Stimulated activated CD4-positive, alpha-beta T cell treated with anti-CD3 and anti-CD28 coated beads, Interleukin-12 subunit alpha, Interleukin-12 subunit beta, amount 100 ng/mL, for 48 hours (primary cell): ENCODE data around the gene KLHL35.

Source experiments
- DNase-seq, 3 donors: peaks; one replicate each; pipeline ENCODE4 v3.0.0-alpha.2; 2020; ENCODE audit warnings: low read depth in 2 of 3, low spot score in 1 of 3

The KLHL35 gene

DNA sequence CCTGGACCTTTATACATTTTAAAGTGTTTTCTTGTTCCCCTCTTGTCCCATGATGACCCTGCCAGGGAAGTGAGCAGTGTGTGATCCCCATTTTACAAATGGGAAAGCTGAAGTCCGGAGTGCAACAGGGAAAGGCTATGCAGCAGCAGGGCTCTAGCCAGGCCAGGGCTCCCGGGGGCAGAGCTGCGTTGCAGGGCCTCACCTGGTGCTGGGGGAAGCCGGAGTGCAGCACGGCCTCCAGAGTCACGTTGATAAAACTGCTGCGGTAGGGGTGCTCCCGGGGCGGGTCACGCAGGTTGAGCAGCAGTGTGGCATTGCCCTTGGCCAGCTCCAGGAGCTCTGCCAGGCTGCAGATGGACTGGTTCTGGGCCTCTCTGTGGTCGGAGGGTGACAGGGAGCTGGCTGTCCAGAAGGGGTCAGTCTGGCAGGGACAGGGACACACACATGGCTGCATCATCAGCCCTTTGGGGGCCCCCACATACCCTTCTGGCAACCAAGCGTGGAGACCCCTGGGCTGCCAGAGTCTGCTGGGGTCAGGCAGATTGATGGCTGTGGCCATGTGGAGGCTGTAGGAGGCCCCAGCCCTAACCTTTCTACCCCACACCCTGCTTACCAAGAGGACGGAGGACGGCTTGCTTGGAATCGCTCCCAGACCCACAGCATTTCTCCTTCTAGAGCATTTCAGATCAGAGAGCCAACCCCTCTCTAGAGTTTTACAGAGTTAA, 9.3 kb upstream of the KLHL35 start:
- DNase-seq = no peak

DNA sequence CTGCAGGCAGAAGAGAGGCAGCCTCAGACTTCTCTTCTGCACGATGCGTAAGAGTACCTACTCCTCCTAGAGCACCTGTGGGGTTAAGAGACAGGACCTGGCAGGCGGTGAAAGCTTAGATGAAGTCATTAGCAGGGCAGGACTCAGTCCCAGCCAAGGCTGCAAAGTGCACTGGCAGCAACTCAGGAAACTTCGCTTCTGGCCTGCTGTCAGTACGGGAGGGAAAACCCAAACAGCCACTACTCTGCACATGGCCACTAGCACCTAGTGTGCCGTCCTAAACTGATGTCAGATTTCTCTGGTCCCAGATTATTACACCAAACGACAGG, 8.8 kb upstream of the KLHL35 start:
- no peak for DNase-seq

DNA sequence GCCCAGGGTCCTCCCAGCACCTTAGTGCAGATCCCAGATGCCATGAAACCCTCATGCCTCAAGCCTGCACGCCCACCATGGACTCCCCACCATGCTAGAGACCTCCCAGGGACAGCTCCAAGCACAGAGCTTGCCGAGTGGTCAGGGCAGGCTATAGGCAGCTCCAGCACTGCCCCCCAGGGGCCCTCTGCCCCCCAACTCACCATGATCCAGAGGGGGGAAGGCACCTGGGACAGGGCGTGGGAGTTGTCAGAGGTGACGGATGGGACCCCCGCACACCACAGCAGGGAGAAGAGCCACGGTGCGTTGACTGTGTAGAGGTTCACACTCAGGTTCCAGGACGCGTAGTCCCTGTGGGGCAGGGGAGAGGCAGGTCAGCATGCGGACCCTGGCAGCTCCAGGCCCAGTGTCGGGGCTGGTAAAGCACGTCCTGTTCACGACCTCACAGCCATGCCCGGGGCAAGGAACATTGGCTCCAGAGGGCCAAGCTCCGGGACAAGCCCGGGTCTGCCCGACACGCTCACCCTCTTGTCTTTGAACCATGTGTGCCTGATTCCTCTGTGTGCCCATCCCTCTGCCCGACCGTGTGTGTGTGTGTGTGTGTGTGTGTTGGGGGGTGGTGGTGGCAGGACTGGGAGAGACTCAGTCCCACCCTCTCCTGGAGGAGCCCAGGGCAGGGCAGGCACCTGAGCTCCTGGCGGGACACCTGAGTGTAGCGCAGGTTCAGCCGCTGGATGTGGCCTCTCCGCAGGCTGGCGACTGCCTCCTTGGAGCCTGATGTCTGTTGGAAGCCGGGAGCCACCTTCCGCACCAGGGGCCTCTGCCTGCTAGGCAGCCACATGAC, 8.2 kb upstream of the KLHL35 start:
- no peak for DNase-seq

DNA sequence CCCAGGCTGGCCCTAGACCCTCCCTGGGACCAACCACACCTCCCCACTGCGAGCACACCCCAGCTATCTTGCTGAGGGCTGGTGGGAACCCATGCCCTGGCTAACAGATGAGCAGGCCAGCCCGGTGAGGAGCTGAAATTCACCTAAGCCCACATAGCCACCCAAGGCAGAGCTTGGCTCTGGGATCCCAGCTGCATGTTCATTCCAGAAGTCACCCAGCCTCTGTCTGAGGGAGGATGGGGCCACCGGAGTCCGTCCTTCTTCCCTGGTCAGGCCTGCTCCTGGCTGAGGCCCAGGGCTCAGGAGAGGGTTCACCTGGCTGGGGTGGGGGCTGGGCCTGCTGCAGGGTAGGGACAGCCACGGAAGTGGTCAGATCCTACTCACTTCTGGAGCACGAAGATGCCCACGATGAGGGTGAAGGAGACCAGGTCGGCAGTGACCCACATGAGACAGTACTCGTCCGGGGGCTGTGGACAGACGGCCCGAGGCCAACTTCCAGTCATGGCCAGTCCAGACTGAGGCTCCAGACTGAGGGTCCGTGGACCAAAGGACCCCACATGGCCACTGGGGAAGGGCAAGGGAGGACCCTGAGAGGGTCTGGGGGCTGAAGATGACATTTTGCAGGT, 6.6 kb upstream of the KLHL35 start:
- no peak for DNase-seq

DNA sequence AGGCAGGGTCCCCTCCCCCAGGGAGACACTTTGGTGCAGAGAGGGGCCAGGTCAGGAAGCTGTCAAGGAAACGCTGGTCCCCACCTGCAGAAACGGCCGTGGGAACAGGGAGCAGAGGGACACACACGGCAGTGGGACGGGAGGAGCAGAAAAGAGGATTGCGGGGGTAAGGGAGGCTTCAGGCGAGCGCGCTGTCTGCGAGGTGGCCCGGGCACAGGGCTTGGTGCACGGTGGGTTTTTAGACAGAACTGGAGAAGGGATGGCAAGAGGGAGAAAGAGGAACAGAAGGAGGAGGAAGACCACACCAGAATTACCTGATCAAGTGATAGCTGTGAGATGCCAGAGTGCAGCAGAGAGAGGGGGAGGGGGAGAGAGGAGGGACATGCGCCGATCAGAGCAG, 6.0 kb upstream of the KLHL35 start:
- DNase-seq = no peak

DNA sequence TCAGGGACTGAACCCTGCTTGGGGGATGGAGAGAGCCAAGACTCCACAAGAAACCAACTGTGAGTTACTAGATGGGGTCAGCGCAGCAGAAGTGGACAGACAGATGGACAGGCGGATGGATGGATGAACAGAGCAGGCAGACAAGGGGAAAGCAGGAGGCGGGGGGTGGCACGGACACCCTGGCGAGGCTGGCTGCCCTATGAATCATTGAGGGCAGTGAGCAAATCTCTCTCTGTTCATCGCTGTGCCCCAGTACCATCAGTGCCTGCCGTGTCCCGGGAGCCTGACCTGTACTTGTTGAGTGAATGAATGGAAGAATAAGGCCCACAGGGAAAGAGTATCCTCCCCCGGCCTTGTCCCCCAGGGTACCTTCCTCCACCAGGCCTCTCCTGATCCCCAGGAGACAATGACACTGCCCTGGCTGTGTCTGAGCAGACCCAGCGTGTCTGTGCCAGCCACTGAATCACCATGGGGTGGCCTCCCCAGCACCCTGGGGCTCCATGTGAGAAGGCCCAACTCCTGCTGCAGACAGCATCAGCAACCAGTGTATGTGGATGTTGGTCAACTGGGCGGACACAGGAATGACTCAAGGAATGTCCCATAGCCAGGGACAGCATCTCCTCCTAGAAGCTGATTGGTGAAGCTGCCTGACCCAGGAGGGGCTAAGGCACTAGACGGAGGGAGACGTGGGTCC, 5.1 kb upstream of the KLHL35 start:
- no peak for DNase-seq

DNA sequence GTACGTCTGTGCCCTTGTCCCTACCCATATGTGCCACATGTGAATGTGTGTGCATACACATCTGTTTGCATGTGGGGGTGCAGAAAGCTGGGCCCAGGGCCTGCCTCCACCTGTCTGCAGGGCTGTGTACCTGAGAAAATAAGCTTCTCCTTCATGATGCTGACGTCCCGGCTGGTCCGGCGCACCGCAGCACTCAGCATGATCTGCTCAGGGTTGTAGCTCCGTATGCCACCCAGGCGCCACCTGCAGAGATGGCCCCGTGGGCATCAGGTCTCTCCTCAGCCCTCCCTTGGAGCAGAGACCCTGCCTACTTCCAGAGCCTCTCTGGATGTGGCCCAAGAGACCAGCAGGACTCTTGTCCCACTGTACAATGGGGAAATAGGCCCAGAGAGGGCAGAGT, 3.8 kb upstream of the KLHL35 start:
- DNase-seq = no peak

DNA sequence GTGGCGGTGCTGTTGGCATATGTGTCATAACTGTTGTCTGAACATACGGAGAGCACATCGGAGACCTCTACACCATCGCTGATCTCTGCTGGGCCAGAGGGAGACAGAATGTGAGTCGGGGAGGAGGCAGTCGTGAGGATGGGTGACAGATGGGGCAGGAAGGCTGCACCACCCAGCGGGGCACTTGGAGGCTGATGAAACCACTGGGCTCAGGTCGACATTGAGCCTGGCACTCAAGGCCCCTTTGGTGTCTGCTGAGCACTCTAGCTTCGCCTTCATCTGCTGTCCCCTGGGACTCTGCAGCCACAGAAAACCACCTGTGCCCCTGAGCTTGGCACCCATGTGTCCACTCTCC, 2.5 kb upstream of the KLHL35 start:
- no peak for DNase-seq

DNA sequence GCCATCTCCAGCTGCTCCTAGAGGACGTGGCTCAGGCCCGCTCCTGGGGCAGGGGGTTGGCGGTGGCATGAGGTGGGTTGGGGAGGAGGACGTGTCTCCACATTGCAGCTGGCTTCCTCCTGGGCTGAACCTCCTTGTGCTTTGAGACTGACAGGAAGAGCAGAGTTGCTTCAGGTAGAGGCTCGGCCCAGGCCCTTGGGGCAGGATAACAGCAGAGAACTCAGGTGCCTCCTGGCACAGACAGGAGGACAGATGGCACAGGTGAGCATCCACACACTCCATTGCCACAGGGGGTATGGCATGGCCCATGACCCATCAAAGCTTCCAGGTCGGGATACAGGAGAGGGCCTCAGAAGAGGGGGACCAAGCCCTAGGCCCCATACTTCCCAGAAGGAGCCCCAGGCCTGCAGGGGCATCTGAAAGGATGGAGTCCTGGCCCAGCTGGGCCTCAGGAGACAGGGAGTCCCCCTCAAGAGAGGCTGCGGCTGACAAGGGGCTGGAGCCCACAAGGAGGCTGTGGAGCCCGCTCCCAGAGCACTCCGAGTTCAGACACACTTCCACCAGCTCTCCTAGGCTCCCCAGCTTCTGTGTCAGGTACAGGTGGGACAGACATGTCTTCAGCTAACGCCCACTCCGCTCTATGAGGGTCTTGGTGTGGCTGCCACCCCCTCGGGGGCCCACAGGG, 2.0 kb upstream of the KLHL35 start:
- no peak for DNase-seq

DNA sequence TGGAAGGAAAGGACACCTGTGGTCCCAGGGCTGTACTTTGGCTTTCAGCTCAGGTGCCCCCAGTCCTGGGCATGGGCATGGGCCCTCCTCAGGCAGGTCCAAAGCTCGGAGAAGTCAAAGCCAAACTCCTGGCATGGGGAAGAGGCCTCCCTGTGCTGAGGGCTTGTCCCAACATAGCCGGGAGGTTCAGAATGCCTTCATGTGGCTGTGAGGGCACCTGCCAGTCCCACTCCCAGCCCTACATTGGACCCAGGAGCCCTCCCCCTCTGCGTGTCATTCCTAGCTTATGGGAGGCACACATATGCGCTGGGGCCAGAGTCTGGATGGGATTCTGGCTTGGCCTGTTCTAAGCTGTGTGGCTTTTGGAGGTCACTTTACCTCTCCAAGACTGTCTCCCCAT, 1.0 kb upstream of the KLHL35 start:
- DNase-seq = no peak

DNA sequence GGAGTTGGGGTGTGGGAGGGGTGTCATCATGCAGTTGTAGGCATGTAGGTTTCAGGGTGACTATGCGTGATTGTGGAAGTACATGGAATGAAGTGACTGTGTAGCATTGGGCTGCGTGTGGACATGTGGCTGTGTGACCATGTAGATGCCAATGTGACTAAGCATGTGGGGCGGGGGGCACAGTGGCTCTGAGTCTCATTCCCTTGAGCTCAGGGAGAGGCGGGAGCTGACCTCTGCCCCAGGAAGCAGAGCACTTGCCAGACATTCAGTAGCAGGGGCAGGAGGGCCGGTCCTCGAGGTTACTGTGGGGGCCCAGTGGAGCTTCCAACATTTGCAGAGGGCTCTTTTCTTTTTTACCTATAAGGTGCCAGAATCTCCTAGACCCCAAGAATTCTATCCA, 440 bp upstream of the KLHL35 start:
- no peak for DNase-seq

DNA sequence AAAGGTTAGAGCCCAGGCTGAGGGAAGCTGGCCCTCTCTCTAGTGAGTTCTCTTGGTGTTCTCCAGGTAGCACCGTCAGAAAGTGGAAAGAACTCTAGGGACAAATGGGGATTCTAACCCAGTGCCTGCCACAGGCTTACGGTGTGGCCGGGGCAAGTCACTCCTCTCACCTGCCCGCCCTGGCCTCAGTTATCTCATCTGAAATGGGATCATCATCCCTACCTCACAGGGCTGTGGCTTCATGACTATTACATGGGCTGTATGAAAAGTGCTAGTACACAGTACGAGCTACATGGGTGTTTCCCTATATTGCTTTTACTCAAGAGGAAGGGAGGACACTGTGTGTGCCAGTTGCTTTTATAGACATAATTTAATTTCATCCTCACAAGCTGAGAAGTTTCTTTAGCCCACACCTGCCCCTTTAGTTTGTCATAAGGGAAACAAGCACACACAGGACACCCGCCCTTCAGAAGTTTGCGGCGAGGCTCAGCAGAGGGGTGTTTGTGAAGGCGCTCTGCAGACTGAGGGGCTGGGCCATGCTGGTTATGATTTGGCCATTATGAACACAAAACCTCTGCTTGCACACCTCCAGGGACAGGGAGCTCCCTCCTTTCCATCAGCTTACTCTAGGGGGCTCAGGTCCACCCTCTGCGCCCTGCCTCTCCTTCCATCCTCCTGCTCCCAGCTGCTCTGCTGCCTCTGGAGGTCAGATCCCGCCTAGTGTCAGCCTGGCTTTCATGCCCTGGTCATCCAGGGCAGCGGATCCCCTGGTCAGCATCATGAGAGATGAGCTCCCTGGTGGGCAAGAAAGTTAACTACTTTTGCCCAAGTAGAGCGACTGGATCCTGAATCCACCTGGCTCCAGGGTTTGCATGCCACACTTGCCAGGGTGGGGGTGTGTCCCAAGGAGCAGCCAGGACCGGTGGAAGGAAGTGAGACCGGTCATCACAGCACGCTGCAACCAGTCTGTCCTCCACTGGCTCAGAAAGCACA, 1.2 kb downstream of the KLHL35 start:
- DNase-seq = no peak

DNA sequence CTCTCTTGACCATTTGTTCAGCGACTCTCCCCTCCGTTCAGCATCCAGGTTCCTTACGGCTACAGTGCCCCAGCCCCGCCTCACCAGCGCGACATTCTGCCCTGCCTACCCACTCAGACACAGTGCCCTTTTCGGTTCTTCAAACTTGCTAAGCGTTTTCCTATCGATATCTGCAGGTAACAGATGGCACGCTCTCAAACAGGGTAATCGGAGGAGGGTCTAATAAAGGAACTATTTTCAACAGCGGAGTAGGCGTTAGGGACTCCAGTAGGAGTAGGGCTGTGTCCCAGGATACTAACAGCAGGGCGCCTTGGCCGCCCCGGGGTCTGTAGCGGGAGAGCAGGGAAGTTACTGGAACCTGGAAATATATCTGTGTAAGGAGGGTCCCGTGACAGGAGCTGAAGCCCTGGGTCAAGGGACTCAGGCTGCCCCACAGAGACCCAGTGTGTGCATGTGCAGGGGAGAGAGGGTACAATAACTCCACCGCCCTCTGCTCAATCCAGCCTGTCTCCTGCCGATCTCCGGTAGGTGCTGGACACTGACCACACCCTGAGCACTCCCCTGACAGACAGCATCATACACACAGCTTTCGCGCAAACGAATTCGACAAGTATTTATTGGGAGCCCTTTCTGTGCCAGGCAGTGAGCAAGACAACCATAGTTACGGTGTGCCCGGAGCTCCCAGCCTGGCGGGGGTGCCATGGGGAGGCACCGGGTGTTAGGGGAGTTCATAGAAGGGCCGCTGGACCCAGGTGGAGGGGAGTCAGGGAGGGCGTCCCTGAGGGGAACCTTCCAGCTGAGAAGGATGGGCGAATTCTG, 2.1 kb downstream of the KLHL35 start:
- no peak for DNase-seq

DNA sequence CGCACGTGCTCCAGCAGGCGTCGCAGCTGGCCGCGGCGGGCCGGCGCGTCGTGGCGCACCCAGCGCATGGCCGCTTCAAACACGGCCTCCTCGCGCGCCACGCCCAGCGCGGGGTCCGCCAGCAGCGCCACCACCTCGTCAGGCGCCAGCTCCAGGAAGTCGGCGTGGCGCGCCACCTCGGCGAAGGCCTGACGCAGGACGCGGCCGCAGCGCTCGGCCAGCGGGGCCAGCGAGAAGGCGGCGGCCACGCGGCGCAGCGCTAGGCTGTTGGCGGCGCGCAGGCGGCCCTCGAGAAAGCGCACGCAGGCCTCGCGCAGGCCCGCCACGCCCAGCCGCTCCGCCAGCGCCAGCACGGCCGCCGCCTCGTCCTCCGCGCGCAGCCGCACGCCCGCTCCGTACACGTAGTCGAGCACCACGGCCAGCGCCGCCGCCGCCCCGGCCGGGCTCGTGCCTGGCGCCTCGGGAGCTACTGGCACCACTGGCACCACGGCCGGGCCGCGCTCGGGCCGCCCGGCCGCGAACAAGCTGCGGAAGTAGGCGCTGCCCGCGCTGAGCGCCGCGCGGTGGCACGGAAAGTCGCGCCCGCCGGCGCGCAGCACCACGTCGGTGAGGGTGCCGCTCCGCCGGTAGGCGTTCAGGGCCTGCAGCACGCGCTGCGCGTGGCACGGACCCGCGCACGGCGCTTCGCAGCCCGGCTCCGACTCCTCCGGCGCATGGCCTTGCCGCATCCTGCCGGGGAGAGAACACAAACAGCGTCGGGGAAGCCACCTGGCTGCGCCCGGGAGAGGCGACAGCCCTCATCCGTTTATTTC, 2.9 kb downstream of the KLHL35 start:
- DNase-seq = peak in 2 of 3 donors; percentile 31 to 52

DNA sequence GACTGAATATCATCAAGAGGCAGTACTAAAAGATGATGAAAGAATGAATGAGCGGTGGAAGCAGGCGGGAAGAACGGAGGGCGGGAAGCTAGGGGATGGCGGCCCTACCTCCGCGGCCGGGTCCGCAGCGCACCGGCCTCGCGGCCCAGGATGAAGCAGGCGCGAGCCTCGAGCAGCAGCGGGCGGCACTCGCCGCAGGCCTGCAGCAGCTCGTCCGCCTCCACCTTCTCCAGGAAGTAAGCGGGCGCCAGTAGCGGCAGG, 3.4 kb downstream of the KLHL35 start:
- no peak for DNase-seq

DNA sequence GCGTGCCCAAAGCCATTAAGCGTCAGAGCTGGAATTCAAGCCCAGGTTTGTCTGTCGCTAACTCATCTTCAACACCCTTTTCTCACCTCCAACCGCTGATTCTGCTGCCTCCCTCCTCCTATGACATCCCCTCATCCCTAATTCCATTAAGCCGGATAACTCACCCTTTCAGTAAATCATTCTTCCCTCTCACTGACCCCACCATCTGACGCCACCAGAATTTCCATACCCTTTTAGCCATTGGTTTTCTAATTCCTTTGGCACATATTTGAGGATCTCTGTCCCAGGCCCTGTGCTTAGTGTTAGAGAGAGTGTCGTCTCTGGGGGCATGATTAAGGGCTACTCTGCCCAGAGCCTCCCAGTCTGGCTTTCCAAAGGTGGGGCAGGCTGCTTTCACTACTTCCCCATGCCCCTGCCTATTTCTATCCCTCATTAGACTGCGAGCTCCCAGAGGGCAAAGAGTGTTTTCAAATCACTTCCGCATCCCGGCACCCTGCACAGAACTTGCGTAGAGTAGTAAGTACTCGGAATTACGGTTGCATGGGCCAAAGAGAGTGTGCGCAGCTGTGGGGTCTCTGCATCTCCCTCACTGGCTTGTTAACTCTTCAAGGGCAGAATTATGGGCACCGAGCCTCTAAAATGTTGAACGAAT, 3.9 kb downstream of the KLHL35 start:
- DNase-seq = no peak

DNA sequence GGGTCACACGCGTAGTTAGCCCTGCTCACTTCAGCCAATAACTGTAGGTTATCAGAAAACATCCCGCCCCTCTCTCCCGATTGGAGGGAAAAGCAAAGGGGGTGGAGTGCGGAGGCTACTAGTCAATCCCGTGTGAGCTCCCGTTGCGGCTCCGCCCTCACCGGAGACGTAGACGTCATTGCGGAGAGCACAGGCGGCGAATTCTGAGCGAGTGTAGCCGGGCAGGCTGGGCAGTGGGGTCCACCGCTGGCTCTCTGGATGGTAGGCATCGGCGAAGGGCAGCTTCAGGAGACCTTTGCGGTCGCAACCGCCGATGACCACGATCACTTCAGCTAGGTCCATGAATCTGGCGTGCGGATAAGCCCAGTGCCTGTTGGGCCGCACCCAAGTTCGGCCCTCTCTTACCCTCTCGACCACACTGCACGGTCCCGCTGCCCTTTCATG, 4.7 kb downstream of the KLHL35 start:
- DNase-seq = peak; percentile 43 to 72 (median 49)

DNA sequence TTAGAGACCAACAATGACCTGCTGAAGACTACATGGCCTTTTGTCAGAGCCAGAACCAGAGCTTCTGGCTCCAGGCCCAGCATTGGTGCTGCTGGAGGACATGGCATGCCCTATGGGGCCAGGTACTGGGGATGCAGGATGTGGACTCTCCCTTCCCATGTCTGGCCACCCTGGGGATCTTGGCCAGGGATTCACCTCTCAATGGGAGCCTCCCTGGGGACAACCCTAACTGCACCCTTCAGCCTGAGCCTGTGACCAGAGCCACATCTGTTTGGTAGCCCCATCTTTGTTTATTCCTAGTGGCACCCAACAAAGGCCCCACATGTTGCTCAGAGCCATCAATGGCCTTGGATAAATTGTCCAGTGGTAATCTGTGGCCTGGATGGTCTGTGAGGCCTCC, 5.8 kb downstream of the KLHL35 start:
- DNase-seq = no peak
